Stimulated activated CD8-positive, alpha-beta memory T cell treated with anti-CD3 and anti-CD28 coated beads, Interleukin-15, amount 100 ng/mL, for 1 hour (primary cell): ENCODE data around the gene LEFTY1.

ENCODE experiments used
- DNase-seq: peaks from one replicate; pipeline ENCODE4 v3.0.0-alpha.2; 2020; ENCODE audit warnings: low read depth

LEFTY1 gene

GRCh38 chr1:225915538-225915991 lies 26.6 kb upstream of the LEFTY1 start:
- DNase-seq = no peak

GRCh38 chr1:225914947-225915346 lies 26.0 kb upstream of the LEFTY1 start:
- DNase-seq = no peak

- no peak for DNase-seq
Observed at GRCh38 chr1:225914391-225914790, 25.4 kb upstream of the LEFTY1 start.

GRCh38 chr1:225911191-225912130 lies 22.5 kb upstream of the LEFTY1 start:
- peak; percentile 52 for DNase-seq

GRCh38 chr1:225909477-225909876 lies 20.5 kb upstream of the LEFTY1 start:
- DNase-seq = no peak

GRCh38 chr1:225908773-225909172 lies 19.8 kb upstream of the LEFTY1 start:
- DNase-seq = no peak

- DNase-seq = no peak
Observed at GRCh38 chr1:225908013-225908640, 19.2 kb upstream of the LEFTY1 start.

DNA sequence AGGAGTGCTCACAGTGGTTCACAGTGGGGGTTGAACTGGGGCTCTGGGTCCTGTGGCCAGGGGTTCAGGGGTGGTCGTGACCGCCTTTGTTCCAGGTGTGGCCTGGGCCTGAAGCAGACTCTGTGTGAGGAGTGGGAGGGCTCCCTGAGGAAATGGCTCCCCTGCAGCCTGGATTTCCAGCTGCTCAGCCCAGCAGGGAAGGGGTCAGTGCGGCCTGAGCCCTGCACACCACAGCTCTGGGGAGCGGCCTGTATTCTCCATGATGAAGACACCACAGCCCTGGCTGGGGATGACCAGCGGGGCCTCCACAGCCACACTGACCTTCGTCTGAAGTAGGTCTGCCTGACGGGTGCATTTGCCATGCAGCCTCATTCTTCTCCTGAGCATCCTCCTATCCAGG lies 18.4 kb upstream of the LEFTY1 start:
- no peak for DNase-seq

DNA sequence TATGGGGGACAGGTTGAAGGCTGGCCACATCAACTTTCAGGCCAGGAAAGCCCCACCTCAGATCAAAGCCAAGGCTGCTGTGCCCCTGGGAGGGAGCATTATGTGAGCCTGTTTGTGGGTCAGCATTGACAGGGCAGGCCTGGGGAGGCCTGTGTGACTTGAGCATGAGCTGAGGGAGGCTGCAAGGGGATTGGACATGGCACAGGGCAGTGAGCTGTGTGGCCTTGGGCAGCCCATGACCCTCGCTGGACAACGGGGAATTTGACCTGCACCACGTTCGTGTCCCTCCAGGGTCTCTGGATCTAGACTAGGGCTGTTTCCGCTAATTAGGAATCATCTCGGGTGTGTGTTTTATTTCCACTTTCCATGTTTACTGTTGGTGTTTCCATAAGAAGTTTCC lies 17.5 kb upstream of the LEFTY1 start:
- DNase-seq = no peak

DNA sequence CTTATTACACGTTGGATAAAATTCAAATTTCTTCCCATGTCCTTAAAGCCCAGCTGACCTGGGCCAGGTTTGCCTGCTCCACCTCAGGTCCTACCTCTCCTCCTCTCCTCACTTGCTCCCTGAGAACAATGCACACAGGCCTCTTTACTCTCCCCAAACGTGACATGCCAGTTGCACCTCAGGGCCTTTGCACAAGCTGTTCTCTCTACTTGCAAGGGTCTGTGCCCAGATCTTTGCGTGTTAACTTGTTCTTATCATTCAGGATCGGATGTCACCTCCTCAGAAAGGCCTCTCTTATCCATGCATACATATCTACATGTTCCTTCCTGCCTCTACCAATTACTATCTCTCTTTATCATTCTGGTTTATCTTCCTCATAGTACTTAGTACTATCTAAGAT lies 14.7 kb upstream of the LEFTY1 start:
- DNase-seq = no peak

DNA sequence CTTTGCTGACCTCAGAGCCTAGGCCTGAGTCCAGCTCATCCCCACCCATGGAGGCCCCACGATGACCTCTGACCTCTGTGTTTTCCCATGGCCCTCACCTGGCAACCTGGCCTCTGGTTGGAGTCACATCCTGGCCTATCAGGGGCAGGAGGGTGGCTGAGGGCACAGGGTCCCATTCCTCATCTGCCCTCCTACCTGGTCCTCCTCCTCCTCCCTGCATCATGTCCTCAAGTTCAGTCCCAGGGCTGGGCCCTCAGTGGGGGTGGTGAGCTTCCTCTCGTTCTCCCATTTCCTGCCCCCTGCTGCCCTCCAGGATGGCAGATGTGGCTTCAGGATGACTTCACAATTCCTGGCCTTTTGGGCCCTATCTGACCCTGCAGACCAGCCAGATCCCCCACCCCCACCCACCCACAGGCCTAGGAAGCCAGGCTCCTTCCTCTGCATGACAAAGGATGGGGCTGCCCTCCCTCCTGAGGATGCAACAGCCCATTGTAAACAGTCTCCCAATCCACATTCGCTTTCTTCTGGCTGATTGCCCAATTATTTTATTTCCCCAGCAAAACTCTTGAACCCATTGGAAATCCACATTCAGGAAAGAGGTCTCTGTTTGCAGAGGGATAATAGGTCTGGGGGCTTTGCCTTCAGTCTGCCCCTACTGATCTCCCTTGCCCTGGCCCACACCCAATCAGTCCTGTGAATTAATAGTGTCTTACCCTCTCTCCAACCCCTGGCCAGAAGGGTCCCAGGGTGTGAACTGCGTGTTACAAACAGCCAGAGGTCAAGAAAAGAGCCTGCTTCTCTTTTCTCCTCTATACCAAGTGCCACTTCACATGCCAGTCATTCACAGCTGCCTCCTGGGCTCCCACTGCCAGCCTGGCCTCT lies 10.3 kb upstream of the LEFTY1 start:
- DNase-seq = no peak

DNA sequence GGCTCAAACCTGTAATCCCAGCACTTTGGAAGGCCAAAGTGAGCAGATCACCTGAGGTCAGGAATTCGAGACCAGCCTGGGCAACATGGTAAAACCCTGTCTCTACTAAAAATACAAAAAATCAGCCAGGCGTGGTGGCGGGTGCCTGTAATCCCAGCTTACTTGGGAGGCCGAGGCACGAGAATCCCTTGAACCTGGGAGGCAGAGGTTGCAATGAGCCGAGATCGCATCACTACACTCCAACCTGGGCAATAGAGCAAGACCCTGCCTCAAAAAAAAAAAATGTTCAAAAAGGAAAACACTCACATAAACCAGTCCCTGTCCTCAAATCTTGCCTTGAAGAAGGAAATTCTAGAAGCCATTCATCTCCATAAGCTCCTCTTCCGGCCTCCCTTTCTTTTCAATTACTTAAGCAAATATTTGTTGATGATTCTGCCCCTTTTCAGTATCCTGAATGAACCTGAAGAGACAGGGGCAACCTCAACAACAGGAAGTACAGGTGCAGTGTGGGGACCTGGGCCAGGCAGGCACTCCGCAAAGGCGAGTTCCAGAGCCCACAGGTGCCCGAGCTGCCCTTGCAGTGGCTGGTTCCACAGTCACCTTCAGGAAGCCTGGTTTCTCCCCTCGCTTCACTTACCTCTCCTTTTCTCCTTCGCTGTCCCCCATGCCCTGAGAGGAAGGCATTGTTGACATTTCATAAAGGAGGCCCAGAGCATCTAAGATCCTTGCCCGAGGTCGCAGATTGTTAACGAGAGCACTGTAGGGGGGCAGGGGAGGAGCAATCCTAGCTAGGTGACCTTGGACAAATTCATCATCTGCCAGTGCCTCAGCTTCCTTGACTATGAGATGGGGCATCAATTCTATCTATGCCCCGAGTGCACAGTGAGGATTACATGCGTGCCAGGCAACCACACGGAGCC lies 8.9 kb upstream of the LEFTY1 start:
- DNase-seq = no peak

DNA sequence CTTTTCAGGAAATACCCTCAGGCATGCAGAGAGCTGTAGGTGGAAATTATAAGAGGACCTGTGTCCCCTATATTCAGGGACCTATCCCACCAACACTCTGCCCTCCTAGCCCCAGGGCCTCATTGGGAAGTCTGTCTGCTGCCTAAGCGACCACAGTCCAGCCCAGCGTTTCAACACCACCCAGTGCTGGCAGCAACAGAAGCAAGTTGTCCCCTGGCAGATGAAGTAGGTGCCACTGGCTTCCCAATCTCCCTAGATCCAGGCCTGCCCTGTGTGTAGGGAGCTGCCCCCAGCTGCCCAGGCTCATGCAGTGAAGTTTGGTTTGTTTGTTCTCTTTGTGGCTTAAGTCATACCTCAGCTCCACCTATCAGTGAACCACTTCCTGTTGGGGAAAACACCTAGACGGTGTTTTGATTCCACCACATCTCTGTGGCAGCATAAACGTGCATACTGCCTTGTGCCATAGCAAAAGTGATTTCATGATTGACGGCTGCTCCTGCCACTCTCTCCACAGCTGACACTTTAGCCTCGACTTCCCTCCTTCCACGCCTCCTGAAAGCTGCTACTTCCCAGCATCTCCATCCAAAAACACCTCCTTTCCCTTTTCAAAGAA lies 8.1 kb upstream of the LEFTY1 start:
- peak; percentile 44 for DNase-seq

GRCh38 chr1:225896494-225896893 lies 7.5 kb upstream of the LEFTY1 start:
- no peak for DNase-seq

GRCh38 chr1:225892307-225892706 lies 3.4 kb upstream of the LEFTY1 start:
- DNase-seq = no peak

DNA sequence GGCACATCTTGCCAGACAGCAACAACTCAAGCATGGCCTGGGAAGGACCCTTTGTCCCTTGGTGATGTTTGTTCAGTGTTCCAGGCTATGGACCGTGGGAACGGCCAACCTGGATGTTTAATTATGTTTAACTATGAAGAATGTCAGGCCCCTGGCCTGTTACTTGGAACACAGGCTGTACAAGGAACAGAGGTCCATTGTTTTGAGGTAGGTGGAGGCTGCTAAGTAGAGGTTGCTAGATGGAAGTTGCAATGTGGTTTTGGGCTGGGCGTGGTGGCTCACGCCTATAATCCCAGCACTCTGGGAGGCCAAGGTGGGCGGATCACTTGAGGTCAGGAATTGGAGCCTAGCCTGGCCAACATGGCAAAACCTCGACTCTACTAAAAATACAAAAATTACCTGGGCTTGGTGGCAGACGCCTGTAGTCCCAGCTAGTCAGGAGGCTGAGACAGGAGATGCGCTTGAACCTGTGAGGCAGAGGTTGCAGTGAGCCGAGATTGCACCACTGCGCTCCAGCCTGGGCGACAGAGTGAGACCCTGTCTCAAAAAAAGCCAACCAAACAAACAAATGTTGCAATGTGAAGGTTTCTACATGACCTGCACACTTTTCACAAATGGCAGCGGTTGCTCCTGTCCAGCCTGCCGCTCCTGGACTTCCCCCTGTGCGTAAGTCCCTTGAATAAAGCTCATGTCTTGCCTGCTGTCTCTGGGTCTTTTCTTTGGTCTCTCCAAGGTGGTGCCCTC lies 2.5 kb upstream of the LEFTY1 start:
- no peak for DNase-seq

GRCh38 chr1:225890346-225891228 lies 1.6 kb upstream of the LEFTY1 start:
- DNase-seq = no peak

DNA sequence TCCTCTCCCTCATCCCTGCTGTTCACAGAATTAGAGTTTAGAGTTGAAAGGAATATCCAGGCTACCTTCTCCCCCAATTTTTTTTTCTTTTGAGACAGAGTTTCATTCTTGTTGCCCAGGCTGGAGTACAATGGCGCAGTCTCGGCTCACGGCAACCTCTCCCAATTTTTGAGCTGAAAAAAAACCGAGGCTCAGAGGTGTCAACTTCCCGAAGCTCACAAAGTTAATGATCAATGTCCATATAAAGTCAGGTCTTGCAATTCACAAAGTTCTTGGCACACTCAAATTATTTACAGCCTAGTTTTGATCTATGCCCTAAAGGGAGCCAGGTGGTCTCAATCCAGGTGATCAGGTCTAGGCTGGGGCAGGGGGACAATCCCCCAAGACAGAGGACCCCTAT lies 797 bp upstream of the LEFTY1 start:
- no peak for DNase-seq

DNA sequence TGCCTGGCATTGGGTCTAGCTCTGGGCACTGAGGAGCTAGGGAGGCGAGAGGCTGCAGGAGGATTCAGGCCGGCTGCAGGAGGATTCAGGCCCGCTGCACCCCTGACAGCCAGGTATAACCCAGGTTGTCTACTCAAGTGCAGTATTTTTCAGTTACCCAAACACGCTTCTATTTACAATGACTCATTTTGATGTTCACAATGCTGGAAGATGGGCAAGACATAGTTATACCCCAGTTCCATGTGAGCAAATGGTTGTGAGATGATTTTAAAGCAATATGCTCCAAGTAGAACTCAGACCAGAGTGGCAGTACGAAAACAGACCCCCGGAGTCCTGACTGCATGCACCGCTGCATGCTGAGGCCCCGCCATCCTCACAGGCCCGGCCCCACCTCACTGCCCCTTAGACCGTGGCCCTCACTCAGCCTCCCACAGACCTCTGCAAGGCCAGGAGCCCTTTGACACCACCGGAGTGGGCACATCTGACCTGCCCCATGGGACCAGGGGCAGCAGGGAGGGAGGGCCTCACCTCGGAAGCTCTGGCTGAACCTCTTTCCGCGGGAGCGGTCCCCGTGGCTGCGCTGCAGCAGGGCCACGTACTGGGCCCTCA lies 553 bp downstream of the LEFTY1 start:
- DNase-seq = no peak
